ENCODE data around the gene FHOD3. TPM values are rescaled to one million over a fixed set of nuclear protein-coding genes. Genes with fewer than 3 reads are reported as not detected.

FHOD3 gene
- 8.2 to 9.9 TPM (median 8.9 TPM) in 3 replicates for total RNA-seq
- long read RNA-seq, partial matches to known transcripts, result 2 of 6 reads
- long read RNA-seq, other reads (novel, unspliced or antisense), result 4 of 6 reads

- Mint-ChIP-seq H3K9me3 (ENCODE audit: low read depth) (no peaks in the 10 kb centered on the region), H3K27ac (ENCODE audit: unreplicated experiment) (peak within 1 kb of the TSS; percentile 80), H3K4me3 (ENCODE audit: unreplicated experiment) (peak within 1 kb of the TSS; percentile 61), H3K27me3 (ENCODE audit: low read depth) (peaks cover 8% of the 10 kb centered on the region), H3K4me1 (ENCODE audit: low read depth) (peaks cover 5% of the 10 kb centered on the region), H3K36me3 (ENCODE audit: low read depth) (peaks cover 2% of the 10 kb centered on the region)
- TF ChIP-seq, protein P1, sequence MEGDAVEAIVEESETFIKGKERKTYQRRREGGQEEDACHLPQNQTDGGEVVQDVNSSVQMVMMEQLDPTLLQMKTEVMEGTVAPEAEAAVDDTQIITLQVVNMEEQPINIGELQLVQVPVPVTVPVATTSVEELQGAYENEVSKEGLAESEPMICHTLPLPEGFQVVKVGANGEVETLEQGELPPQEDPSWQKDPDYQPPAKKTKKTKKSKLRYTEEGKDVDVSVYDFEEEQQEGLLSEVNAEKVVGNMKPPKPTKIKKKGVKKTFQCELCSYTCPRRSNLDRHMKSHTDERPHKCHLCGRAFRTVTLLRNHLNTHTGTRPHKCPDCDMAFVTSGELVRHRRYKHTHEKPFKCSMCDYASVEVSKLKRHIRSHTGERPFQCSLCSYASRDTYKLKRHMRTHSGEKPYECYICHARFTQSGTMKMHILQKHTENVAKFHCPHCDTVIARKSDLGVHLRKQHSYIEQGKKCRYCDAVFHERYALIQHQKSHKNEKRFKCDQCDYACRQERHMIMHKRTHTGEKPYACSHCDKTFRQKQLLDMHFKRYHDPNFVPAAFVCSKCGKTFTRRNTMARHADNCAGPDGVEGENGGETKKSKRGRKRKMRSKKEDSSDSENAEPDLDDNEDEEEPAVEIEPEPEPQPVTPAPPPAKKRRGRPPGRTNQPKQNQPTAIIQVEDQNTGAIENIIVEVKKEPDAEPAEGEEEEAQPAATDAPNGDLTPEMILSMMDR (IDR thresholded peaks at IDR 0.05), result no peak
- no peak for DNase-seq (ENCODE audit: low spot score)
Observed at GRCh38 chr18:36297417-36298125, at the start of gene FHOD3. TSS of gene FHOD3 (plus strand) at chr18:36297713. CDS start at chr18:36297836, 123 bp downstream.

GRCh38 chr18:36249392-36249791 lies 48.1 kb upstream of the FHOD3 start:
- TF ChIP-seq, protein P1 (IDR thresholded peaks at IDR 0.05), result no peak
- H3K4me3 Mint-ChIP-seq (ENCODE audit: unreplicated experiment), result no peak overlapping the region
- no peaks in the 10 kb centered on the region for H3K27me3 Mint-ChIP-seq (ENCODE audit: low read depth)
- no peak for DNase-seq (ENCODE audit: low spot score)
- H3K36me3 Mint-ChIP-seq (ENCODE audit: low read depth), result peaks cover 31% of the 10 kb centered on the region
- H3K9me3 Mint-ChIP-seq (ENCODE audit: low read depth), result peaks cover 22% of the 10 kb centered on the region
- H3K27ac Mint-ChIP-seq (ENCODE audit: unreplicated experiment), result no peak overlapping the region
- H3K4me1 Mint-ChIP-seq (ENCODE audit: low read depth), result peaks cover 23% of the 10 kb centered on the region

DNA sequence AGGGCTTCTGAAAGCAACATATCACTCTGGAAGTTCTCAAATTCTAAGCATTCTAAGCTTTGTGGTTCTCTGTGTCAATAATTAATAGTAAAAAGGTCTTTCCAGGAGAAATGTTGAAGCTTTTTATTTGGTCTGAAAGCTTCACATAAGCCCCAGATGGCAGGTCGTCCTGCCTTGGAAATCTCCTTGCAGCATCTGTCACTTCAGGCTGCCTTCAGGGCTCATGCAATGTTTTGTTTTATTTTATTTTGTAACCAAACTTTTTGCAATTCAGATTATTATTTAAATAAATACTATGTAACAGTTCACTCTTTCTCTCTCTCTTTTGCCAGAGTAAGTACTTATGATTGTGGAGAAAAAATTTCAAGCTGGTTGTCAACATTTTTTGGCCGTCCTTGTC lies 46.7 kb upstream of the FHOD3 start:
- Mint-ChIP-seq H3K4me3 (ENCODE audit: unreplicated experiment) (no peak overlapping the region), H3K4me1 (ENCODE audit: low read depth) (peaks cover 23% of the 10 kb centered on the region), H3K27me3 (ENCODE audit: low read depth) (no peaks in the 10 kb centered on the region), H3K36me3 (ENCODE audit: low read depth) (peaks cover 26% of the 10 kb centered on the region), H3K27ac (ENCODE audit: unreplicated experiment) (no peak overlapping the region), H3K9me3 (ENCODE audit: low read depth) (peaks cover 11% of the 10 kb centered on the region)
- TF ChIP-seq, protein P1 (IDR thresholded peaks at IDR 0.05), result no peak
- no peak for DNase-seq (ENCODE audit: low spot score)

GRCh38 chr18:36255072-36255698 lies 42.3 kb upstream of the FHOD3 start:
- peaks cover 30% of the 10 kb centered on the region for H3K36me3 Mint-ChIP-seq (ENCODE audit: low read depth)
- no peak overlapping the region for H3K27ac Mint-ChIP-seq (ENCODE audit: unreplicated experiment)
- no peak for DNase-seq (ENCODE audit: low spot score)
- no peaks in the 10 kb centered on the region for H3K4me1 Mint-ChIP-seq (ENCODE audit: low read depth)
- H3K9me3 Mint-ChIP-seq (ENCODE audit: low read depth), result no peaks in the 10 kb centered on the region
- H3K27me3 Mint-ChIP-seq (ENCODE audit: low read depth), result no peaks in the 10 kb centered on the region
- no peak overlapping the region for H3K4me3 Mint-ChIP-seq (ENCODE audit: unreplicated experiment)
- TF ChIP-seq, protein P1 (IDR thresholded peaks at IDR 0.05), result no peak

DNA sequence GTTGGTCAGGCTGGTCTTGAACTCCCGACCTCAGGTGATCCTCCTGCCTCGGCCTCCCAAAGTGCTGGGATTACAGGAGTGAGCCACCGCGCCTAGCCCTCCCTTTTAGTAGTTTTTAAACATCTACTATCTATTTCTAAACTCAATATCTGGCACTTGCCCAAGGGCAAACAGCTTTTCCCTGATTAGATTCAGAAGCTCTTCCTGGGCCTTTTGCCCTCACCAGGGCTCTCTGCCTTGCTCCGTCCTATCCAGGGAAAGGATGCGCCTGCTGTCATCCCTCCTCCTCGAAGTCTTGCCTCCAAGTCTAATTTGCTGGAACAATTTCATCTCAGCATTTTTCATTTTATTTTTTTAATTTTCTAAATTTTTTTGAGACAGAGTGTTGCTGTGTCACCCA lies 41.4 kb upstream of the FHOD3 start:
- H3K27ac Mint-ChIP-seq (ENCODE audit: unreplicated experiment), result no peak overlapping the region
- no peaks in the 10 kb centered on the region for H3K4me1 Mint-ChIP-seq (ENCODE audit: low read depth)
- H3K9me3 Mint-ChIP-seq (ENCODE audit: low read depth), result no peaks in the 10 kb centered on the region
- H3K27me3 Mint-ChIP-seq (ENCODE audit: low read depth), result no peaks in the 10 kb centered on the region
- H3K4me3 Mint-ChIP-seq (ENCODE audit: unreplicated experiment), result no peak overlapping the region
- no peak for DNase-seq (ENCODE audit: low spot score)
- TF ChIP-seq, protein P1 (IDR thresholded peaks at IDR 0.05), result no peak
- peaks cover 32% of the 10 kb centered on the region for H3K36me3 Mint-ChIP-seq (ENCODE audit: low read depth)

Data from chondrocyte (in vitro differentiated cells).